SH-SY5Y (cell line): Measurements from ENCODE around the gene CCDC148.

Experiments used
- GATA2 ChIP-seq: IDR thresholded peaks from 2 replicates; pipeline ENCODE4 v1.6.1; 2011; ENCODE audit warnings: mild to moderate bottlenecking, low read depth, low read length
- GATA3 ChIP-seq: IDR thresholded peaks from 2 replicates; pipeline ENCODE4 v1.6.1; 2011; ENCODE audit warnings: low read depth, mild to moderate bottlenecking, low read length, moderate library complexity

The CCDC148 gene

DNA sequence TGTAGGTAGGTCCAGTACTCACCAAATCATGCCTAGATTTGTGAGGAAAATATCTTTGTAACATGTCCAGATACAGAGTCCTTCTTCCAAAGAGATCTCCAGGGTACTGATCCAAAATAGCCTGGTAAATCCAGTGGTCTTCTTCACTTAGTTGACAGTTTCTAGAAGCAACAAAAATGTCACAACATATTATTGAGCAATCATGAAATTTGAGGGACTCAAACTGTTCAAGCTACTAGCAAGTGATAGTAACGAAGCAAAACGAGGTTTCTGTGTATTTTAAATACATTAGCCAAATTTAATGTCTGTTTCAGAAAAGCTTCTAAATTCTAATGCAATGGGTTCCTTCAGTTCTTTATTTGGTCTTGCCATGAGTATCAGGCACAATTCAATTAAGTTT lies 142.8 kb downstream of the CCDC148 start:
- no peak for TF ChIP-seq GATA3
- TF ChIP-seq GATA2 = no peak

DNA sequence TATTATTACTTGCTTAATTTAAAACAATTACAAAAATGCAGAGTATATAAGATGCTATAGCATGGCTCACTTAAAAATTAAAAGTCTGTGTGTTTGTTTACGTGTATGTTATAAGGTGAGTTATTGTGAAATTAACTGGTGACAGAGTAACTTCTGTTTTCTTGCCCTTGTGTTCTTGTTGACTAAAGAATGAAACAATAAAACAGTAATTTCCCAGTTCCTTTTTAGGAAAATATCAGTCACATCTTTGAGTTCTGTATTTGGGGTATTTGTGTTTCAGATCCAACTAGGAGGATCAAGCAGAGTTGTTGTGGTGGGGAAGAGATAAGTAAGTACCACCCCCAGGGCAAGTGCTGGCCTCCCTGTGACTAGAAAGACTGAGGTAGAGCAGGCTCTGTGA lies 143.6 kb downstream of the CCDC148 start:
- TF ChIP-seq GATA3 = no peak
- no peak for TF ChIP-seq GATA2

DNA sequence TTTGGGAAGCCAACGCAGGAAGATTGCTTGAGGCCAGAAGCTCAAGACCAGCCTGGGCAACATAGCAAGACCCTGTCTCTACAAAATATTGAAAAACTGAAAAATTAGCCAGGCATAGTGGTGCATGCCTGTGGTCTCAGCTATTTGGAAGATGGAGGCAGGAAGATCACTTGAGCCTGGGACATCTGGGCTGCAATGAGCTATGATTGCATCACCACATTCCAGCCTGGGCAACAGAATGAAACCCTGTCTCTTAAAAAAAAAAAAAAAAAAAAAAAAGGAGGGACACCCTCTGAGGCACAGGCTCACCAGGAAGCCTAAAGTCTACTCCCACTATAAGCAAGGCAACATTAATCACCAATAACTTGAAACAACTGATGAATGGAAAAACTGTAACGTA lies 151.1 kb downstream of the CCDC148 start:
- no peak for TF ChIP-seq GATA2
- TF ChIP-seq GATA3 = no peak

DNA sequence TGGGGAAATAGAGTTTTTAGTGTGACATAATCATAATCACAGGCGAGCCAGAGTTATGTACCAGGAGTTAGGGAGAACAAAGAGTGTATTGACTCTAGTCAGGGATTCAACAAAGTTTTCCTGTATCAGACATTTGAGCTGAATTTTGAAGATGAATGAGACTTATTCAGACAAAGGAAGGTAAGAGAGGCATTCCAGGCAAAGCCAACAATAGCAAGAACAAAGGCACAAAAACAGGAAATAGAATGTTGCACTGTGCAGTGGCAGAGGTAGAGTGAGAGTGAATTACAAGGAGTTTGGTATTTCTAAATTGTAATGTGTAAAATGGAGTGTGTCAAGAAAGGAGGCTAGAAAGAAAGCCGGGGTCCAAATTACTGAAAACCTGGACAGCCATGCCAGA lies 156.2 kb downstream of the CCDC148 start:
- TF ChIP-seq GATA2 (no peak), GATA3 (no peak)

DNA sequence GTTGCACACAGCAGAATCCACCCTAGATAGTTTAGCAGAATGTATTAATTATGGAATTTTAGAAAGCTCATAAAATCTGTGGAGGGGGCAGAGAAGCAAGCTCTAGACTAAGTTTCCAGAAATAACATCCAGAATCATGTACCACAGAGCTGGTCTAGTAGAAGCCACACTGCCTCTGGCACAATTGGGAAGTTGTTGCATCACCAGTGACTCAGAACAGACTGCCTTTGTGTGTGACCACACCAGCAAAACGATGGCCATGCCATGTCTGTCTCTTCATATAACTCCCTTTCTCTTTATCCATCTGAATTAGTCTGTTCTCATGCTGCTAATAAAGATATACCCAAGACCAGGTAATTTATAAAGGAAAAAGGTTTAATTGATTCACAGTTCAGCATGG lies 158.9 kb downstream of the CCDC148 start:
- TF ChIP-seq GATA3 = no peak

DNA sequence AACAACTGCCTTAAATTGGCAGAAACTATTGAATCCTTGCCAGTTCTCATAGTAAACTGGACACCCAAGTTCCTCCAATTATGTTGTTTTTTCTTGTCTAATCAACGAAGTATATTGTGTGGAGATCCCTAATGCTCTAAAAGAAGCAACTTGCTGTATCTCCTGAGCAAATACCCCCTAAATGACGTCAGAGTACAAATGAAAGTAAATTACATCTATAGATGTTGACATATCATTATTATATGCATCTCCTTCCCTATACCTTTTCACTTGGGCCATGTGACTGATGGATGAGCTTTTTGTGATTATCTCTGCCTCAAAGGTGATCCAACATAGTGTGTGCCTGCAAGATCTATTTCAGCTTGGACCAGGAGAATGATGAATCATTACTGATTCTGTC lies 159.4 kb downstream of the CCDC148 start:
- no peak for TF ChIP-seq GATA3
- no peak for TF ChIP-seq GATA2

DNA sequence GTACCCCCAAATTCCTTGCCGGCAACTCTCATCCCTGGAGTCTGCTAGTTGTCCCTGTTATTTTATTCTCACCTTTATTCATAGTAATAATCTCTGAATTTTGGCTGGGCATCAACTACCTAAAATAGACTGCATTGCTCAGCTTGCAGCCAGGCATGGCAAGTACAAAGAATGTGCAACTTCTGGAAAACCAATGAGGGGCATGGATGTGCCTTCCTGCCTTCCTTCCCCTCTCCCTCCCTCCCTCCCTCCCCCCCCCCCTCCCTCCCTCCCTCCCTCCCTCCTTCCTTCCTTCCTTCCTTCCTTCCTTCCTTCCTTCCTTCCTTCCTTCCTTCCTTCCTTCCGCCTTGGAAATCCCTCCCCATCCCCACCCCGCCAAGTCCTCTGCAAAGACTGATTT lies 162.8 kb downstream of the CCDC148 start:
- TF ChIP-seq GATA3 (no peak), GATA2 (no peak)

DNA sequence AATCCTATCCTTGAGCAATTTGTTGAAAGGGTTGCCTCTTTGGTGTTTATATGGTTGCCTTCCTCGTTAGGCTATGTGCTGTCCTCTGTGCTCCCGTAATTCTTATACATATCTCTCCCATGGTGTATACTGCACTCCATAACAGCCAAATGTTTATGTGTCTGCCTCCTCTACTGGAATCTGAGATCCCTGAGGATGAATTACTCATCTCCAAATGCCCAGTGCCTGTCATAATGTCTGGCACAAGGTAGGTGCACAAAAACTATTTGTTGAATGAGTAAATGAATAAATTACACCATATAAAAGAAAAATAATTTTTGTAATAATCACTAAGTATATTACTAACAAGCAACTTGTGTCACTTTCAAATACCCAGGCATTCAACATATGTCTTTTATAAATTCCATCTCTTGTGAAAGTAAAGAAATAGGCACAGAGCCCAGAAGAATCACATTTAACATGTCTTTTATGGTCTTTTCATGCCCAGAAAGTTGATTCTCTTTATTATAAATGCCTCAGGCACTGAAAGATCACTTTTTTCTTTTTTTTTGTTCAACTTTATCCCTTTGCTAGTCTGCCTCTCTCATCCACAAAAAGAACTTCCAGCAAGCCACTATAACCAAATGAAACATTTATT lies 164.9 kb downstream of the CCDC148 start:
- TF ChIP-seq GATA2 (no peak), GATA3 (no peak)

DNA sequence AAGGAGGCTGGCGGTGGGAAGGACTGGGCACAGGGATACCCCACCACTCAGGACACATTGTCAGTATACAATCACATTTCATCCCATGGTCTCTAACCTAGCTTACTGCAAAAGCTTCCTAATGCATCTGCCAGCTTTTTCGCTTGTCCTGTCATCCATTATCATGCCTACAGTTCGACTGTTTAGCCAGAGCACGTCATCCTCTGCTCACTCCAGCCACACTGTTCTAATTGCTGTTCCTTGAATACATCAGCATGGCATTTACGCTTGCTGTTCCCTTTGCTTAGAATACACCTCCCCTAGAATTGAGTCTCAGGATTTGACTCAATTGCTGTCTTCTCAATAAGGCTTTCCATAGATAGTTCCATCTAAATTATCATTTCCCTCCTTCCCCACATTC lies 166.3 kb downstream of the CCDC148 start:
- TF ChIP-seq GATA2 (no peak), GATA3 (no peak)

DNA sequence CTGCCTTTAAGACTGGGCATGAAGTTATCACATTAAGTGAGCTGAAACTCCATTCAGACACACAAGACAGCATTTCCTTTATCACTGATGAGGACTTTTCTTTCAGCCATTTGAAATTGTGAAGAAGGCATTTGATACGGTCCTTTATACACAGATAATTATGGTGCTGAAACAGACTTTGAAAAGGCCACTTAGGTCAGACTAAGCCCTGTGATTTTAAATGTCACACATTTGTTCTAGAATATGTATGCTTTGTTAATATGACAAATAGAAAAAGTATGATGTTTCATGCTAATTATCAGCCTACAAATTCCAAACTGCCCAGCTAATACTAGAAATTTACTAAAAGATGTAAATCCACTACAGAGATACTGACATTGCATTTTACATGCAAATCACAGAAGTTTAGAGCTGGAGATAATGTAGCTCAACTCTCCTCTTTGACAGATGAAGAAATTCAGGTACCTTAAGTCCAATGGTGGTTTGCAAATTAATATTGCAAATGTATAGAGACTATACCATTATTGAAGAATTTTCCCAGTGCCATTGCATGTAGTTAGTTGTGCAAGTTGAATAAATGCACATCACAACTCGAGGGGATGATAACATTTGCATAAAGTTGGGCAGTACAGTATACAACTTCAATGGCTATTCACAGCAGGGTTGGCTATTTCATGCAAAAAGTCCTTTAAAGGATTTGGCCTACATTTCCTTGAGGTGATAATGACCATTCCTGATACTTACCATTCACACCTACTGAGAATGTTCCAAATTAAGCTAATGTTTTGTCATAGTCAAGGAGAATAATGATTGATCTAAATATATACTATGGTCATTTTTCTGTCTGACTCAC lies 179.7 kb downstream of the CCDC148 start:
- no peak for TF ChIP-seq GATA3
- TF ChIP-seq GATA2 = no peak

DNA sequence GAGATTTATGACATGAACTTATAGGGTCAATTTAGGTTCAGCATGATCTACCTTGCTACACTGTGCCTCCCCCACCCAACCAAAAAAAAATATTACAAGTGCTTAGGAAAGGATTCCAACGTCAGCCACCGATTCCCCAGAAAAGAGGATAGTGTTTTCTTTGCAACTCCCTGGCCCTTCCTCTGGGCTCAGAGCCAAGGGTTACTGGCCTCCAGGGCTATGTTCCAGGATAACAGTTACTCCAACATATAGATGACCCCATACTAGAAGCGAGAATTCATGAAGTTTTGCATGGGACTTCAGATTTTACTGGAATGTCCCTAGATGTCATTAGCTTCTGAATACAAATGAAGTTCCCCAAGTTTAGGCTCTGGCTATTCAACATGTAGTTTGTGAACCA lies 182.8 kb downstream of the CCDC148 start:
- TF ChIP-seq GATA3 (no peak), GATA2 (no peak)

DNA sequence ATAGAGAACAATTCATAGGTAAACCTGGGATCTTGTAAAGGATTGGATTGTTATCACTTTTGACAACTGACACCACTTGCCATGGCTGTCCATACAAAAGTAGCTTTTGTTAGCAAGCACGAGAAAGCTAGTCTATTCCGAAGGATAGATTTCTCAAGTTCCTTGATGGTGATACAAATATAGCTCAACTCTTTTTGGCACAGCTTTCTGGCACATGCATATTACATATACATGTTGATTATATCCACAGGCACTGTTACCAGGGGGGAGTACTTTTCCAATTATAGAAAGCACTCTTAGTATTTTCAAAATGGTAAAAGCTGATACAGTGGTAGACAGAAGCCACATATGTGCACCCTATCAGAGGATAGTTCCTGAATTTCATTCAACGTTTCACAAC lies 186.0 kb downstream of the CCDC148 start:
- TF ChIP-seq GATA2 (no peak), GATA3 (no peak)

DNA sequence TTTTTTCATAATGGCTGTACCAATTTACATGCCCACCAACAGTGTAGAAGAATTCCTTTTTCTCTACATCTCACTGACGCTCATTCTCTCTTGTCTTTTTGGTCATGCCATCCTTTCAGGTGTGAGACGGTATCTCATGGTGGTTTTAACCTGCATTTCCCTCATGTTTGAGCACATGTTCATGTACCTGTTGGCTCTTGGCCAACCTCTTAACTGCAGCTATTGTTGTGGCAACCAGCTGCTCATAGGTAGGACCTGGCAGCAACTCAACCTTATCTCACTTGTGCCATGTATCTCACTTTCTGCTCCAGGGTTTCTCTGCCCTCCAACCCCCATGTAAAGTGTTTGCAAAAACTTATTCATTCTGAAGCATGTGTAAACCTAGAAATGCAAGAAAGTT lies 187.4 kb downstream of the CCDC148 start:
- TF ChIP-seq GATA2 (no peak), GATA3 (no peak)

DNA sequence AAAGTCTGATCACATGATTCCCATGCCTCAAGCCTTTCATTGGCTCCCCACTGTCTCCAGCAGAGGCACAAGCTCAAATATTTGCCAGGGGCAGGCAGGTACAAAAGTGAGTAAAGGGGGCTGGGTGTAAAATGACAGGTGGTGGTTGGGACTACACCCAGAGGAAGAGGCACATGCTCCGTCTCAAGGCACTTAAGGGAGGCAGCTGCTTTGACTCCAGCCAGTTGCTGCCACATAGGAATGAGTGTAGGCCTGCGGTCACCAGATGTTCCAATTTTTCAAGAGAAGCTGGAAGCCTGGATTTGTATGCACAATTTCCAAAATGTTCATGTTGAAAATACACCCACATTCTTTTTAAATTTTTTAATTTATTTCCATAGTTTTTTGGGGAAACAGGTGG lies 190.4 kb downstream of the CCDC148 start:
- TF ChIP-seq GATA3 = no peak
- TF ChIP-seq GATA2 = no peak

DNA sequence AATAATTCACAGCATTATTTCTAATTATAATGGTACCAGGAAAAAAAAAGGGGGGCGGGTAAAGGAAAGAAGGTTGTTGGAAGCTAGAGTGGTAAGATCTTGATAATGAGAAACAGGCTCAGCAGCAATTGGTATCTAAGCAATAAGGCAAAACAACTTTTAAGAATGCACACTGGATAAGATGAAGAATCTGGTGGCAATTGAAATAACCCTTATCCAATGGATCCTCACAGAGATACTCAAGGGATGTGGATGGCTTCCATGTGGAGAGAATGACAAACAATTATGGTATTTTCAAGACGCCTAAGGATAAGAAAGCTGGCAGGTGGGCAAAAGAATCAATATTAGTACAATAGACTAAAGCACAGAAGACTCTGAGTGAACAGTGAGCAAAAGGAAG lies 201.3 kb downstream of the CCDC148 start:
- TF ChIP-seq GATA2 (no peak), GATA3 (no peak)

DNA sequence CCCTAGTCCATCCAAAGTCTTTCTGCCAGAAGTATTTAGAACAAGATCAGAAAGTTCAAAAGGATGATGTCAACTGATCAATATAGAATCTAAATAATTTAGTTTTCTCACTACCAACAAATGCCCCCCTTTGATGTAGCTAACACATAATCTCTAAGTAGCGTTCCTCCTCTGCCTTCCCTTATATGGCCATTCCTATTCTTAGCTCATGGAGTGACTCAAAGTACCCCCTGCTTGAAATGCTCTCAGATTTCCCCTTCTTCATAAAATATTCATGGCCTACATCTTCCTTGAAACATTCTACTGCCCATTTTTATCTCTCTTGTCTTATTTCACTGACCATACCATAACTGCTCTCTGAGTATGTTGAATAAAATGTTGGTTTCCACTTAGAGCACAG lies 203.4 kb downstream of the CCDC148 start:
- TF ChIP-seq GATA2 = no peak
- TF ChIP-seq GATA3 = no peak

DNA sequence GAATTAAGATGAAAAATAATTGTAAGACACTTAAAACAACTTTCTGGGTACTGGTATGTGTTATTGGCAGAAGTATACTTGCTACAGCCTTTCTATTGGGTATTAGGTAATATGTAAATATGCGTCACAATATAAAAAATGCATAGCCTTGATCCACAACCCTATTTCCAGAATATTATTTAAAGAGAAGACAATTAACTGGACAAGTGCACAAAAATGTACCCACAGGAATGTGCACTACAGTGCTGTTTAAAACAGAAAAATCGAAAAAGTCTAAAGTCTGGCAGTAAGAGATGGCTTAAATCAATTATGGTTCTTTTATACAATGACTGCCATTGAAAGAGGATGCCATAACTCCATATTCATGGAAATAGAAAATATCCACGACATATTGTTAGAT lies 205.2 kb downstream of the CCDC148 start:
- TF ChIP-seq GATA2 = no peak
- no peak for TF ChIP-seq GATA3

DNA sequence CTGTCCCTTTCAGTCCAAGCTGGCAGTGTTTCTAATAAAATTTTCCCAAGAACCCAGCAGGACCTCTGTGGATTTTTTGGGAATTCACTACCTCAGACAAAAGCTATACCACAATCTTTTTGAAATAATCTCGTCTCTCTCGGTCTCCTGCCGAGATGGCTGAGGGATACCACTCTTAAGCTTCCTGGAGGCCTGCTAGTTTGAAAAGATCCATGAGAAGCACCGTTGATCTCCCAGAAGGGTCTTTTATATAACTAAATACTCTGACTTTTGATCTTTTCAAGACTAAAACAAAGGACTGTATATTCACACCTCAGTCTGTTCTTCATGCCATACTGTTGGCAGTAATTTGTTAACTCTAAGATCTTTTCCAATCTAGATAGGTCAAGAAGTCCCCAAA lies 213.2 kb downstream of the CCDC148 start:
- TF ChIP-seq GATA2 = no peak
- no peak for TF ChIP-seq GATA3
